Measurements from ENCODE around the gene SGCE. TPM values are rescaled to one million over a fixed set of nuclear protein-coding genes. Genes with fewer than 3 reads are reported as not detected.
A peak's percentile ranks its signal among the peaks of the same experiment; 100 is the strongest.

The SGCE gene
- polyA plus RNA-seq, 1 experiment, result 76.1 TPM

- POLR2A ChIA-PET, result no interaction called here
- TF ChIP-seq, protein P1, sequence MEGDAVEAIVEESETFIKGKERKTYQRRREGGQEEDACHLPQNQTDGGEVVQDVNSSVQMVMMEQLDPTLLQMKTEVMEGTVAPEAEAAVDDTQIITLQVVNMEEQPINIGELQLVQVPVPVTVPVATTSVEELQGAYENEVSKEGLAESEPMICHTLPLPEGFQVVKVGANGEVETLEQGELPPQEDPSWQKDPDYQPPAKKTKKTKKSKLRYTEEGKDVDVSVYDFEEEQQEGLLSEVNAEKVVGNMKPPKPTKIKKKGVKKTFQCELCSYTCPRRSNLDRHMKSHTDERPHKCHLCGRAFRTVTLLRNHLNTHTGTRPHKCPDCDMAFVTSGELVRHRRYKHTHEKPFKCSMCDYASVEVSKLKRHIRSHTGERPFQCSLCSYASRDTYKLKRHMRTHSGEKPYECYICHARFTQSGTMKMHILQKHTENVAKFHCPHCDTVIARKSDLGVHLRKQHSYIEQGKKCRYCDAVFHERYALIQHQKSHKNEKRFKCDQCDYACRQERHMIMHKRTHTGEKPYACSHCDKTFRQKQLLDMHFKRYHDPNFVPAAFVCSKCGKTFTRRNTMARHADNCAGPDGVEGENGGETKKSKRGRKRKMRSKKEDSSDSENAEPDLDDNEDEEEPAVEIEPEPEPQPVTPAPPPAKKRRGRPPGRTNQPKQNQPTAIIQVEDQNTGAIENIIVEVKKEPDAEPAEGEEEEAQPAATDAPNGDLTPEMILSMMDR (IDR thresholded peaks at IDR 0.05; ENCODE audit: low read depth, low read length), result no peak
- CTCF ChIA-PET, result interaction anchor here (0.8 to 1.6 kb wide), 3 partner anchors 10 to 818 kb away, joined by 3 to 7 read pairs (median 3); no protein-coding TSS in a partner anchor
- H3K27ac ChIP-seq (ENCODE audit: low read depth, low read length), result no peak overlapping the region
- H3K4me3 ChIP-seq (ENCODE audit: low read depth, low read length), result no peak overlapping the region
- H3K9me3 ChIP-seq (ENCODE audit: control insufficient read depth, insufficient read depth, low read length), result peaks cover 22% of the 10 kb centered on the region
- no peak for DNase-seq (ENCODE audit: low read depth, low spot score)
- no peaks in the 10 kb centered on the region for H3K27me3 ChIP-seq (ENCODE audit: control insufficient read depth, insufficient read depth, low read length)
These were observed 2.9 kb upstream of the SGCE start for GRCh38 chr7:94658826-94659225.

DNA sequence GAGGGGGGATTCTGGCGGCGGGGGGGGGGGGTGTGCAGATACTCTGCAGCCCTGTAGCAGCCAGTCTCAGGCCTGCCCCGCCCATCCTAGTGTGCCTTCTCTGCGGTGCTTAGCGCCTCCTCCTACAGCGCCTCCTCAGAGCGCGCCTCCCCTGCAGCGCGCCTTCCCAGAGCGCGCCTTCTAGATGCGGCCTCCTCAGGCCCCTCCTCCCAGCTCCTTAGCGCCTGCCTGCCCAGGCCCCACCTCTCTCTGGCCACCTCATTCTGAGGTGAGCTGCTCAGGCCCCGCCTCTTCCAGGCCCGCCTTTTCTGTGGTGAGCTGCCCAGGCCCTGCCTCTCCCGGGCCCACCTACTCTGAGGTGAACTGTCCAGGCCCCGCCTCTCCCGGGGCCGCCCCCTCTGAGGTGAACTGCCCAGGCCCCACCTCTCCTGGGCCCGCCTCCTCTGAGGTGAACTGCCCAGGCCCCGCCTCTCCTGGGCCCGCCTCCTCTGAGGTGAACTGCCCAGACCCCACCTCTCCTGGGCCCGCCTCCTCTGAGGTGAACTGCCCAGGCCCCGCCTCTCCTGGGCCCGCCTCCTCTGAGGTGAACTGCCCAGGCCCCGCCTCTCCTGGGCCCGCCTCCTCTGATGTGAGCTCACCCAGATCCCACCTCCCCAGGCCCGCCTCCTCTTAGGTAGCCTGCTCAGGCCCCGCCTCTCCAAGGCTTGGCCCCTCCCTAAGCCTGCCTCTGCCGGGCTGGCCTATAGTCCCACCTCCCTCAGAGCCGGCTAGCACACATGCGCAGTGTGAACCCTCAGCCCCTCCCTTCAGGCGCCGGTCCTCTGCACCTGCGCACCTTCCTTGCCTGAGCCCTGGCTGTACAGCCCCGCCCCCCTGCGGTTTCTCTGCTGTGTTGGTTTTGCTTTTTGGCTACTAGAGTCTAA is 2.1 kb upstream of the SGCE start:
- peak; percentile 73 for DNase-seq (ENCODE audit: low read depth, low spot score)
- ChIA-PET CTCF (interaction anchor here (1.1 to 3.2 kb wide), 5 partner anchors 16 to 369 kb away, joined by 3 to 46 read pairs (median 13); no protein-coding TSS in a partner anchor), POLR2A (interaction anchor here (0.6 to 1.3 kb wide), 2 partner anchors 39 to 141 kb away, joined by 5 to 7 read pairs; no protein-coding TSS in a partner anchor)
- H3K4me3 ChIP-seq (ENCODE audit: low read depth, low read length), result peak overlapping the region; percentile 62
- no peak overlapping the region for H3K27ac ChIP-seq (ENCODE audit: low read depth, low read length)
- H3K27me3 ChIP-seq (ENCODE audit: control insufficient read depth, insufficient read depth, low read length), result no peaks in the 10 kb centered on the region
- TF ChIP-seq, protein P1 (IDR thresholded peaks at IDR 0.05; ENCODE audit: low read depth, low read length), result no peak
- H3K9me3 ChIP-seq (ENCODE audit: control insufficient read depth, insufficient read depth, low read length), result peaks cover 20% of the 10 kb centered on the region

DNA sequence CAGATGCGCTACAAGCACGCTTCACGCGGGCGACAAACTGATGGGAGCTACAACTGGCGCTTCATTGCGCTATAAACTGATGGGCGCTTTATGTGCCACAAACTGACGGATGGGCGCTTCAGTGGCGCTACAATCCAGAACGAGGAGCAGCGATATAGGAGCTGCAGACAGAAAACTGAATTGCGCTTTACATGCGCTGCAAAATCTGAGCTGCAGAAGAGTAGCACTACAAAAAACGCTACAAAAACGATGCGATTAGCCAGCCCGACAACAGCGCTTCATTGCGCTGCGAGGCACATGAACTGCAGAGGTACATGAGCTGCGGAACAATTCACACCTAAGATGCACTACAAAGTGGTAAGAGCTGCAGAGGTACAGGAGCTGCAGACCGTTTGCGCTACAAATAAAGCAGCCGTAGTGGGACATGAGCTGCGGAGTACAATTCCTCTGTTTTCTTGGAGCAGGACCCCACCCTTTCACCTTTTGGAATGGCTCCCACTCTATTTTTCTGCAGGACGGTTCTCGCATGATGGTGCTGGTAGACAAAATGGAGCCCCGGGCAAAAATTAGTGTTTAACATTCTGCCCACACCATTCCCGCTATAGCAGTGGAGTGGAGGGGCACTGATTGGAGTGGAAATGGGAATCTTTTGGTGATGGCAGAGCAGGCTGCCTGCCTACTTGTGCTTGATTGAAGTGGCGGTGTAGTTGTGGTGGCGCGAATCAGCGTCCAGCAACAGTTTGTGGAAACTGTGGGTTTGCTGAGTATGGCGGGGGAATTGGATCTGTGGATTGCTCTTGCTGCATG is 1.2 kb upstream of the SGCE start:
- ChIA-PET POLR2A (interaction anchor here (0.6 to 2.1 kb wide), 4 partner anchors 36 to 758 kb away, joined by 3 to 5 read pairs (median 4); no protein-coding TSS in a partner anchor), CTCF (interaction anchor here (0.6 to 3.2 kb wide), 20 partner anchors 13 to 623 kb away, joined by 3 to 46 read pairs (median 4); no protein-coding TSS in a partner anchor)
- peak overlapping the region; percentile 62 for H3K4me3 ChIP-seq (ENCODE audit: low read depth, low read length)
- no peaks in the 10 kb centered on the region for H3K27me3 ChIP-seq (ENCODE audit: control insufficient read depth, insufficient read depth, low read length)
- H3K9me3 ChIP-seq (ENCODE audit: control insufficient read depth, insufficient read depth, low read length), result peaks cover 20% of the 10 kb centered on the region
- H3K27ac ChIP-seq (ENCODE audit: low read depth, low read length), result no peak overlapping the region
- DNase-seq (ENCODE audit: low read depth, low spot score), result no peak
- TF ChIP-seq, protein P1 (IDR thresholded peaks at IDR 0.05; ENCODE audit: low read depth, low read length), result no peak

- POLR2A ChIA-PET, result interaction anchor here (0.6 to 2.1 kb wide), 4 partner anchors 36 to 758 kb away, joined by 3 to 5 read pairs (median 3); no protein-coding TSS in a partner anchor
These were observed 658 bp upstream of the SGCE start for GRCh38 chr7:94656658-94656924.

More at GRCh38 chr7:94656658-94656924, 658 bp upstream of the SGCE start:
- Histone ChIP-seq H3K27me3 (ENCODE audit: control insufficient read depth, insufficient read depth, low read length) (no peaks in the 10 kb centered on the region), H3K9me3 (ENCODE audit: control insufficient read depth, insufficient read depth, low read length) (peaks cover 20% of the 10 kb centered on the region), H3K27ac (ENCODE audit: low read depth, low read length) (no peak overlapping the region), H3K4me3 (ENCODE audit: low read depth, low read length) (peak overlapping the region; percentile 62)
- DNase-seq (ENCODE audit: low read depth, low spot score), result no peak
- TF ChIP-seq, protein P1 (IDR thresholded peaks at IDR 0.05; ENCODE audit: low read depth, low read length), result no peak
- CTCF ChIA-PET, result interaction anchor here (0.6 to 3.2 kb wide), 21 partner anchors 12 to 624 kb away, joined by 3 to 46 read pairs (median 4); no protein-coding TSS in a partner anchor

Measured in AG04450 (cell line).